Activated gamma-delta T cell (primary cell): Measurements from ENCODE around the gene GRAMD1B.
A peak's percentile ranks its signal among the peaks of the same experiment; 100 is the strongest.

Experiments
- DNase-seq: peaks from one replicate; lab custom pipeline; 2025; lab: John Stamatoyannopoulos, UW
- total RNA-seq, 2 donors: gene quantifications; one replicate each; lab custom pipeline; 2026; lab: John Stamatoyannopoulos, UW

The GRAMD1B gene
- 40.5 to 93.3 reads per million in 2 donors for total RNA-seq

GRCh38 chr11:123429913-123430720 is at the start of gene GRAMD1B:
Gene GRAMD1B (plus strand): TSS chr11:123430269. CDS start chr11:123430793, 524 bp downstream.
- DNase-seq = peak; percentile 60

GRCh38 chr11:123381149-123381548 is 48.9 kb upstream of the GRAMD1B start:
- no peak for DNase-seq

GRCh38 chr11:123381817-123382554 is 48.1 kb upstream of the GRAMD1B start:
- no peak for DNase-seq

GRCh38 chr11:123382555-123383074 is 47.5 kb upstream of the GRAMD1B start:
- DNase-seq = no peak

- no peak for DNase-seq
Measured at GRCh38 chr11:123384116-123384515, 46.0 kb upstream of the GRAMD1B start.

GRCh38 chr11:123386796-123387510 is 43.1 kb upstream of the GRAMD1B start:
- DNase-seq = no peak

GRCh38 chr11:123388640-123389039 is 41.4 kb upstream of the GRAMD1B start:
- no peak for DNase-seq

GRCh38 chr11:123390146-123390545 is 39.9 kb upstream of the GRAMD1B start:
- DNase-seq = no peak

- no peak for DNase-seq
Measured at GRCh38 chr11:123391646-123392348, 38.3 kb upstream of the GRAMD1B start.

- no peak for DNase-seq
Measured at GRCh38 chr11:123392431-123392830, 37.6 kb upstream of the GRAMD1B start.

GRCh38 chr11:123392844-123393243 is 37.2 kb upstream of the GRAMD1B start:
- no peak for DNase-seq

GRCh38 chr11:123393312-123393927 is 36.6 kb upstream of the GRAMD1B start:
- no peak for DNase-seq

- no peak for DNase-seq
Measured at GRCh38 chr11:123404676-123405075, 25.4 kb upstream of the GRAMD1B start.

- DNase-seq = no peak
Measured at GRCh38 chr11:123405123-123405592, 24.9 kb upstream of the GRAMD1B start.

- DNase-seq = no peak
Measured at GRCh38 chr11:123406441-123407129, 23.5 kb upstream of the GRAMD1B start.

- no peak for DNase-seq
Measured at GRCh38 chr11:123407130-123407995, 22.7 kb upstream of the GRAMD1B start.

GRCh38 chr11:123407996-123408597 is 22.0 kb upstream of the GRAMD1B start:
- DNase-seq = no peak

GRCh38 chr11:123408619-123409455 is 21.2 kb upstream of the GRAMD1B start:
- DNase-seq = no peak
